HG03280 (cell line): ENCODE measurements around the gene CEMIP.
"Not testable (repeated sequence)": the region's sequence is repeated elsewhere in the genome, so short reads cannot be mapped to it uniquely, and the experiment has no call there.

Experiments used
- ATAC-seq: cut with Tn5 transposase; IDR thresholded peaks from one replicate; pipeline ENCODE4 v1.9.1; 2021; ENCODE audit warnings: mild to moderate bottlenecking, moderate library complexity; ENCODE audit not compliant: unreplicated experiment

The CEMIP gene

DNA sequence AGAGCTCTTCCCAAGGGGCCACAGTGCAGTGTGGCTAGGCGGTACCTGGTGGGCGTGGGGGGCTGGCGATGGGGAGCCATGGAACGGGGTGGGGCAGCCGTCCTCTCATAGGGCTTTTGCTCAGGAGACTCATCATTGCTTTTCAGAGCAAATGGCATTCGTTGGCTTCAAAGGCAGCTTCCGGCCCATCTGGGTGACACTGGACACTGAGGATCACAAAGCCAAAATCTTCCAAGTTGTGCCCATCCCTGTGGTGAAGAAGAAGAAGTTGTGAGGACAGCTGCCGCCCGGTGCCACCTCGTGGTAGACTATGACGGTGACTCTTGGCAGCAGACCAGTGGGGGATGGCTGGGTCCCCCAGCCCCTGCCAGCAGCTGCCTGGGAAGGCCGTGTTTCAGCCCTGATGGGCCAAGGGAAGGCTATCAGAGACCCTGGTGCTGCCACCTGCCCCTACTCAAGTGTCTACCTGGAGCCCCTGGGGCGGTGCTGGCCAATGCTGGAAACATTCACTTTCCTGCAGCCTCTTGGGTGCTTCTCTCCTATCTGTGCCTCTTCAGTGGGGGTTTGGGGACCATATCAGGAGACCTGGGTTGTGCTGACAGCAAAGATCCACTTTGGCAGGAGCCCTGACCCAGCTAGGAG lies 169.6 kb downstream of the CEMIP start:
- ATAC-seq, result no peak

DNA sequence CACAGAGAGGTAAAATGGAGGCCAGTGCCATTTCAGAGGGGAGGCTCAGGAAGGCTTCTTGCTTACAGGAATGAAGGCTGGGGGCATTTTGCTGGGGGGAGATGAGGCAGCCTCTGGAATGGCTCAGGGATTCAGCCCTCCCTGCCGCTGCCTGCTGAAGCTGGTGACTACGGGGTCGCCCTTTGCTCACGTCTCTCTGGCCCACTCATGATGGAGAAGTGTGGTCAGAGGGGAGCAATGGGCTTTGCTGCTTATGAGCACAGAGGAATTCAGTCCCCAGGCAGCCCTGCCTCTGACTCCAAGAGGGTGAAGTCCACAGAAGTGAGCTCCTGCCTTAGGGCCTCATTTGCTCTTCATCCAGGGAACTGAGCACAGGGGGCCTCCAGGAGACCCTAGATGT lies 170.6 kb downstream of the CEMIP start:
- no peak for ATAC-seq

DNA sequence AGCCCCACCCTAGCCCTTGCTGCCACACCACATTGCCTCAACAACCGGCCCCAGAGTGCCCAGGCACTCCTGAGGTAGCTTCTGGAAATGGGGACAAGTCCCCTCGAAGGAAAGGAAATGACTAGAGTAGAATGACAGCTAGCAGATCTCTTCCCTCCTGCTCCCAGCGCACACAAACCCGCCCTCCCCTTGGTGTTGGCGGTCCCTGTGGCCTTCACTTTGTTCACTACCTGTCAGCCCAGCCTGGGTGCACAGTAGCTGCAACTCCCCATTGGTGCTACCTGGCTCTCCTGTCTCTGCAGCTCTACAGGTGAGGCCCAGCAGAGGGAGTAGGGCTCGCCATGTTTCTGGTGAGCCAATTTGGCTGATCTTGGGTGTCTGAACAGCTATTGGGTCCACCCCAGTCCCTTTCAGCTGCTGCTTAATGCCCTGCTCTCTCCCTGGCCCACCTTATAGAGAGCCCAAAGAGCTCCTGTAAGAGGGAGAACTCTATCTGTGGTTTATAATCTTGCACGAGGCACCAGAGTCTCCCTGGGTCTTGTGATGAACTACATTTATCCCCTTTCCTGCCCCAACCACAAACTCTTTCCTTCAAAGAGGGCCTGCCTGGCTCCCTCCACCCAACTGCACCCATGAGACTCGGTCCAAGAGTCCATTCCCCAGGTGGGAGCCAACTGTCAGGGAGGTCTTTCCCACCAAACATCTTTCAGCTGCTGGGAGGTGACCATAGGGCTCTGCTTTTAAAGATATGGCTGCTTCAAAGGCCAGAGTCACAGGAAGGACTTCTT lies 171.3 kb downstream of the CEMIP start:
- no peak for ATAC-seq

DNA sequence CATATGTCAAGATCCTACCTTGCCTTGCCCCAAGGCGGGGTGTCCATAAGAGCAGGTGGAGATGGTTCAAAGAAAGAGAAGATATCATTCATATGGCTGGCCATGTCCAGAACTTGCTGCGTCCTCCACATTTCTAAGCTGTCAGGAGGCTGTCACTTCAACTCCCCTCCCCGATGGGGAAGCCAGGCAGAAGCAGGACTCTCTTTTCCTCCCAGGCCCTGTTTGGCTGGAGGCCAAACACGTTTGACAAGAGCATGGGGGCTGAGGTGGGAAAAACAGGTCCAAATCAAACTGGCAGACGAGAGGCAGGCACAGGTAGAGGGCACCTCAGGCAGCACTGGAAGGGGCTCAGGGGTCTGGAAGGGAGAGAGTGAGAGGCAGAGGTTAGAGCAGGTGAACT lies 172.8 kb downstream of the CEMIP start:
- no peak for ATAC-seq

DNA sequence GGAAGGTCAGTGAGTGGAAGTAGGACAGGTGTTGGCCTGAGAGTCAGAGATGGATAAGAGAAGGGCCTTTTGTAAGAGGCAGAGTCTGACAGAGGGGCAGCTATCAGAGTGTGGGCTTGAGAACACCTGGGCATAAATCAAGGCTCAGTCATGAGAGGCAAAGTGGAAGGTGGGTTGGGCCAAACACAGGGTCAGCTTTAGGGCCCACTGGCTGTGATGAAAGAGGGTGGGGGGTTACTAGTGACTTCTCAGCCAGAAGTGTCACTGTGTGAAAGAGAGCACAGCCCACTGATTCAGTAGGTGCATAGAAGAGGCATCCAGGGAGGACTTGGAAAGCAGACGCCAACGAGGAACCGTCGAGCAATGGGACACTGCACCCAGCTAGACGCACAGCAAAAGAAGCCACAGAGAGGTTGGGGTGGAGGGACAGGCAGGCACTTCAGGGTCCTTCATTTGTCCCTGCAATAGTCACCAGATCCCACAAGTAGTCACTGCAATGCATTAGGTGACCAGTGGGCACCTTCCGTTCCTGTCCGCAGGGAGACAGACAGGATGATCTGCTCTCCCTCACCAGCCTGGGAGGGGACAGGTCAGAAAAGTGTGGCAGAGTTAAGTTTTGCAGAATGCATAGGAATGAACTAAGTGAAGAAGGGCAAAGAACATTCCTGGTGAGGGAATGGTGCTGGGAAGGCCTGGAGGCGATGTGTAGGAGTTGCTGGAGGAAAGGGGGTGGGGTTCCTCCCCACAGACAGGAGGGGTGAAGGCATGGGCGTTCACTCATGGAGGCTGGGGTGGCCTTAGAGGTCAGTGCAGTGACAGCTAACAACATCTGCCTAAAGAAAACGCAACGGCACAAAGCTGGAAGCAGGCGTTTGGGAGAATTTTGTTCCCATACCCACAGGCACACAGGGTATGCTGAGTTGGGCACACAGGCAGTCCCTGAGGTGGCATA lies 174.1 kb downstream of the CEMIP start:
- ATAC-seq, result no peak

DNA sequence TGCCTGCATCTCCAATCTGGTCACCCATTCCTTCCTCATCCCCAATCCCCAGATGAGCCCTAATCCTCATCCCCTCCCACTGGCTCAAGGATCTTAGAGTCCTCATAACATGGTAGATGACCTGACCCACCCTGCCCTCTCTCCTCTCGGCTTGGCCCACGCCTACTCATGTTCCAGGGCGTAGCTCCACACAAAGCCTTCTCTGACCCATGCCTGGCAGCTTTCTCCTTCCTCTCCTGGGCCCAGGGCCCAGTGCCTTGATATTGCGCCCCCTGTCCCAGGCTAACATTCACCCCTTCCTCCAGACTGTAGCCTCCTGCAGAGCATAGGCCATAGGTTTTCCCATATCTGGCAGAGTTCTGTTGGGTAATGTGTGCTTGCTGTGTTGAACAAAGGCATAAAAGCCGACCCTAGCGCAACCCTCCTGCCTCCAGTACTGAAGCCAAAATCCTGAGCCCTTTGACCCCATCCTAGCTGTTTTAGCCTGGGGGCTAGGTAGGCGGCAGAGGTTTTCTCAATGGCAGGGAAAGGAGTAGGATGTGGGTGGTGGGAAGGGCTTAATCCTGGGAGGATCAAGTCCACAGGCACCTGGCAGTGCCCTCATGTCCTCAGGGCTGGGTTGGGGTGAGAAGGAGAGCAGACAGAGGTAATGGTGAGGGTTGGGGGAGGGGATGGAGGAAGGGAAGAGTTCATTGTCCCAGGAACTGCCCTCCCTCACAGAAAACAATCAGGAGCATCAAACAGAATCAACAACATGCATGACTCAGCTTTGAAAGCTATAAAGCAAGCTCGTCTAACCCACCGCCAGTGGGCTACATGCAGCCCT lies 175.0 kb downstream of the CEMIP start:
- no peak for ATAC-seq

DNA sequence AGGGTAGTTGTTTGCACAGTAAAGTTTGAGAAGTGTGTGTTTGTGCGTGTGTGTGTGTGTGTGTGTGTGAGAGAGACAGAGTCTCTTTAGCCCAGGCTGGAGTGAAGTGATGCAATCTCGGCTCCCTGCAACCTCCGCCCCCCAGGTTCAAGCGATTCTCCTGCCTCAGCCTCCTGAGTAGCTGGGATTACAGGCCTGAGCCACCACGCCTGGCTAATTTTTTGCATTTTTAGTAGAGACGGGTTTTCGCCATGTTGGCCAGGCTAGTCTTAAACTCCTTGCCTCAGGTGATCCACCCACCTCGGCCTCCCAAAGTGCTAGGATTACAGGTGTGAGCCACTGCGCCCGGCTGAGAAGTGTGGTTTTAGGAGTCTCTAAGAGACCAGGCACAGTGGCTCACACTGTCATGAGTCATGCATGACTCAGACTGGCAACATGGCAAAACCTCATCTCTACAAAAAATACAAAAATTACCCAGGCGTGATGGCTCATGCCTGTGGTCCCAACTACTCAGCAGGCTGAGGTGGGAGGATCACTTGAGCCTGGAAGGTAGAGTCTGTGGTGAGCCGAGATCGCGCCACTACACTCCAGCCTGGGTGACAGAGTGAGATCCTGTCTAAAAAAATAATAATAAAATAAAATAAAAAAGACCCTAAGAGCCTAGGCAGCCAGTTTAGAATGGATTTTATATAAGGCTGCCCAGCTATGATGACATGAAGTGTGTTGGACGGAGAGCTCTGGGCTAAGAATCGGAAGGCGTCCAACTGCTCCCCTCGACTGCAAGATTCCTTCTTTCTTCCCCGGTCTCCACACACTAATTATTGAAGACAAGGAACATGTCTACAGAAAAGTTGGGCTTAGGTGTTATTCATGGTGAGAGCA lies 176.6 kb downstream of the CEMIP start:
- ATAC-seq, result not testable (repeated sequence)

DNA sequence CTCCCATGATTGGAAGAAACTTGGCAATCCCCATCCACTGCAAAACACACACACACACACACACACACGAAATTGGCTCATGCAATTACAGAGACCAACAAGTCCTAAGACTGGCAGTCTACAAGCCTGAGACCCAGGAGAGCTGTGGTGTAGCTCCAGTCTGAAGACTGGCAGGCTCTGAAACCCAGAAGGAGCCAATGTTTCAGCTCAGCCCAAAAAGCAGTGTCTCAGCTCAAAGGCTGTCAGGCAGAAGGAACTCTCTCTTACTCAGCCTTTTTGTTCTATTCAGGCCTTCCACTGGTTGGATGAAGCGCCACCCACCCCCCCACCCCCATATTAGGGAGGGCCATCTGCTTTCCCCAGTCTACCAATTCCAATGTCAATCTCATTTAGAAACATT lies 178.4 kb downstream of the CEMIP start:
- ATAC-seq, result no peak

DNA sequence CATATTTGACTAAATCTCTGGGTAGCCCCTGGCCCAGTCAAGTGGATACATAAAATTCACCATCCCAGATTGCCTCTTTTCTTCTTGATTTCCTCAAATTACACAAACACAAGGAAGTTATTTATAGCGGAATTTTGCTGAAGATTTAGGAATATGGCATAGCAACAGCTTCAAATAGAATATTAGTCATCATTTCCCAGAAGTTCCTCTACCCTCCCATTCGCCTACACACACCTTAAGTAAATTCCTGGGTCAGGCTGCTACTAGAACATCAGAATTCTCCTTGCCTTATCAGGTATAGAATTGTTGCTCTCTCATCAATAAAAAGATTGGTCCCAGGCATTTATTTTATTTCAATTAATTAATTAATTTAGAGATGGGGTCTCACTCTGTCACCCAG lies 178.8 kb downstream of the CEMIP start:
- no peak for ATAC-seq

DNA sequence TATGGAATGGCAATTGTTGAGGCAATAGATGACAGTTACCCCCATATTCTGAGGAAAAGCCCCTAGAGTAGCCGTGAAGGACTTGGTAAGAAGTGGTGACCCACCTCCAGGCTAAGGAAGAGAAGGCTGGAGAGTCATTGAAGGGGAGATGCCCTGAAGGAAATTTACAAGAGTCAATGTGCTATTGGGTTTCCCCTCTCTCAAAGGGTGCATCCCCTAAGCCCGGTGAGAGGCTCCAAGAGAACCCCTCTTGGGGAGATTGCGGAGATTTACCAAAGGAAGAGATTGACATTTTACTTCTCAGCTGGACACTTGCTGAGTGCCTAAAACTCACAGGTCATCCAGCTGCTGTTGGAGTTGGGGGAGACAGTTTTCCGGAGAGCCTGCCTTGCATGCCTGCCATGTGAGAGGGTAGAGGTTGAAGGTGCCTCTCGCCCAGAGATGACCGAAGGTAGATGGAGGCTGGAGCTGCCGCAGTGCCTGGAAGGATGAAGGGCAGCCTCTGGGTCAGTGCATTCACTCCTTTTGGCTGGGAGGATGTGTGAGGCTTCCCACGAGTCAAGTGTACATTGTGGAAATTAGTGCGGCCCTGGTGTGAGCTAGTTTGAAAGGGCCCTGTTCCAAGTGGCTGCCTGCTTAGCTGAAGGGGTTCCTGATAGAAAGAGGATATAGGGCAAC lies 179.8 kb downstream of the CEMIP start:
- ATAC-seq, result no peak

DNA sequence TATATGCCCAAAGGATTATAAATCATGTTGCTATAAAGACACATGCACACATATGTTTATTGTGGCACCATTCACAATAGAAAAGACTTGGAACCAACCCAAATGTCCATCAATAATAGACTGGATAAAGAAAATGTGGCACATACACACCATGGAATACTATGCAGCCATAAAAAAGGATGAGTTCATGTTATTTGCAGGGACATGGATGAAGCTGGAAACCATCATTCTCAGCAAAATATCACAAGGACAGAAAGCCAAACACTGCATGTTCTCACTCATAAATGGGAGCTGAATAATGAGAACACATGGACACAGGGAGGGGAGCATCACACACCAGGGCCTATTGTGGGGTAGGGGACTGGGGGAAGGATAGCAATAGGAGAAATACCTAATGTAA lies 186.3 kb downstream of the CEMIP start:
- ATAC-seq, result not testable (repeated sequence)

DNA sequence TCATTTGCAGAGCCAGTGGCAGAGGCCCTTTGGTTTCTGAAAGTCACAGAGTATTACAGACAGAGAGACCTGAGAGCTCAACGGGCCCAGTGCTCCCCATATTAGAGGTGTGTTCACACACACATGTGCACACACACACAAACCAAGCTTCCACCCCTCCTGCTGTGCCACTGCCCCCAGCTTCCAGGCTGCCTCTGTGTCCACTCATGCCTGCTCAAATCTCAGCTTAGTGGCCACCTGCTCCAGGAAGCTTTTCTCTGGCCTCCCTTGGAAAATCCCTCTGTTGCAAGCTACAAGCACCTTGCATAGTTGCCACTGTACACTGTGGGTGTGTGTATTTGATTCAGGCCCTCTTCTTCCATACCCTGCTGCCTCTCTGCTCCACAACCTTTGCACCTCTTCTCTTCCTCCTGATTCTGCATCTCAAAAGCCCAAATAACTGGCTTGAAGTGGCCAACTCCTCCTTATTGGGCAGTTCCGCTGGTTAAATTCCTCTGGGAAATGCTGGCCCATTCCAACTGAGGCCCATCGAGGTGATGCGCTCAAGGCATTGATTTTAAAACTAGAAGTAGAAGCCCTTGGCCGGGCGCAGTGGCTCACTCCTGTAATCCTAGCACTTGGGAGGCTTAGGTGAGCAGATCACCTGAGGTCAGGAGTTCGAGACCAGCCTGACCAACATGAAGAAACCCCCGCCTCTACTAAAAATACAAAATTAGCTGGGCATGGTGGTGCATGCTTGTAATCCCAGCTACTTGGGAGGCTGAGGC lies 187.4 kb downstream of the CEMIP start:
- no peak for ATAC-seq

DNA sequence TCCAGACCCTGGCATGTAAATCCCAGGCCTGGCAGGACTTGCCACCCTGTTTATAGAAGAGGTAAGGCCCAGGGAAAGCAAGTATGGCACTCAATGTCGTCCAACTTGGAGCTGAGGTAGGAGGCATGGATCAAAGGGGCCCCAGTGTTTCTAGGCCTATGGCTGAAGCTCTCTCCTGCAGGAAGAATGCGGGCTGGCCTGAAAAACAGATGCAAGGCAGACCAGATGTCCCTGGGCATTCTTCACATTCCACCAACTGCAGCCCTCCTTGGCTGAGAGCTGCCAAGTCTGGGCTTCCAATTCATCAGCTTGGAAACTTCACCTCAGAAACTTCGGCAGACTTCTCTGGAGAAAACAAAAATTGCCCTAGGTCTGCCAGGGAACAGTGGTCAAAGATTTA lies 188.3 kb downstream of the CEMIP start:
- ATAC-seq, result no peak

DNA sequence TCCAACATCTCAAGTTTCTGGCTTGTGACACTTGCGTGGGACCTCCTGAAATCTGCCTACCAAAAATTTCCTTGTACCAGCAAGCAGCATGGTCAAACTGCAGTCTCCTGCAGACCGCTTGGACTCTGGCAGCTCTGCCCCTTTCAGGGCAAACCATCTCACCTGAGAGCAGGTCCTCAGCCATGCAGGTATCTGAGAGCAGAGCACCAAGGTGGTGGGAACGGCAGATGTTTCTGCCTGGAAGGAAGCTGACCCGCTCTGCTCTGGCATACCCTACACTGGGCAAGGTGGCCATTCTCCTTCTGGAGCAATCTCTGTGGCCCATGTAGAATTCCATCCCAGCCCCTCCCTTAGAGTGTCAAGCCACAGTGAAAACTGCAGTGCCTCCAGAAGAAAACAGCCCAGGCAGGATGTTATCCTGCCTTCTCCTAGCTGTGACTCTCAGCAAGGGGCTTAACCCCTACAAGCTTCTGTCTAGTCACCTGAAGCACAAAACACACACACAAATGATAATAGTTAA lies 188.9 kb downstream of the CEMIP start:
- no peak for ATAC-seq

DNA sequence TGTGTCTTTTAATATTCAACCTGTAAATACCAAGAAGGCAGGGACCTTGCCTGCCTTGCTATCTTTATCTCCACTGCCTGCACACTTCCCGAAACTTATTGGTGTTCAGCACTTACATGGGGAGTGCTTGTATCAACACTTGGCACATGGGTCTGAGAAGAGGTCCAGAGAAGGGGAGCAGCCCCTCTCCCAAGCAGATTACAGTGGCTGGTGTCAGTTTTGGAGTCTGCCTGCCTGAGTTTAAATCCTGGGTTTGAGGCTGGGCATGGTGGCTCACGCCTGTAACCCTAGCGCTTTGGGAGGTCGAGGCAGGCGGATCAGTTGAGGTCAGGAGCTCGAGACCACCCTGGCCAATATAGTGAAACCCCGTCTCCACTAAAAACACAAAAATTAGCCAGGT lies 190.1 kb downstream of the CEMIP start:
- ATAC-seq, result no peak

DNA sequence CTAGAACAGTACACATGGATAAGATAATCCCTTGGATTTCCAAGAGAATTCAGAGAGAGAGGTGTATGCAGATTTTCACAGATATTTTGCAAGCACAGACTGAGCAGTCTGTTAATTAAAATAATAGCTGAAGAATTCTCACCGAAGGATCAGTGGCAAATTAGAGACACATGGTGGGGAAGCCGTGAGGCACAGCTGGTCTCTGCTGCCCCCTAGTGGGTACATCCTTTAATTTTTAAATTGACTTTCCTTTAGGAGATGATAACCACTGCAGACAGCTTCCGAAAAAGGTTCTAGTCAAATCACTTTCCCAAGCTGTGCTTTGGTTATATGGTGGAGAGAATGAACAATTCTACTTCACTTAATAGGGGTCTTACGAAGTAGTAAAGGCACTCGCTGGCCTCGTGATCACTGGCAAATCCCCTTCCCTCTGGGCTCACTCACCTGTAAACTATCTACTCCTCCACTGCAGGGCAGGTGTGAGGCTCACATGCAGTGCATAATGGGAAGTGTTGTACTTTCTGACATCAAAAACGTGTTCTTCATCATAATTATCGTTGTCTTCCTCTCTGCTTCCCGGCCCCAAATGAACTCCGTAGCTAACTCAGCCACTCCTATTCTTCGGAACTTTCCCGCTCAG lies 191.0 kb downstream of the CEMIP start:
- no peak for ATAC-seq

DNA sequence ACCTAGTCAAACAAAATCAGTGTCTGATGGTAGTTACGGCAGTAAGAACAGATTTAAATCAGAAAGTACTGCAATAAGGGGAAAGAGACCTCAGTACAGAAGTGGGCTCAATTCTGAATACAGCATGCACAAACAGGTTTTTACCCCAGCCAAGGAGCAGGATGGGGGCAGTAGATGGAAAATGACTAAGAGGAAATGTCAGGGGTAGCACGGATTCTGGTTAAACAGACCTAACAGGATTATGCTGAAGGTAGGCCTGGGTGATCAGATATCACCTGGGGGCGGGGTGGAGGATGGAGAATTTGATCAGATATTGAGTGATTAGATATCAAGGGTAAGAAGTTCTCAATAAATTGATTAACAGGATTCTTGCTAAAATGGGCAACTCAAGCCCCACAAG lies 191.5 kb downstream of the CEMIP start:
- ATAC-seq, result no peak

DNA sequence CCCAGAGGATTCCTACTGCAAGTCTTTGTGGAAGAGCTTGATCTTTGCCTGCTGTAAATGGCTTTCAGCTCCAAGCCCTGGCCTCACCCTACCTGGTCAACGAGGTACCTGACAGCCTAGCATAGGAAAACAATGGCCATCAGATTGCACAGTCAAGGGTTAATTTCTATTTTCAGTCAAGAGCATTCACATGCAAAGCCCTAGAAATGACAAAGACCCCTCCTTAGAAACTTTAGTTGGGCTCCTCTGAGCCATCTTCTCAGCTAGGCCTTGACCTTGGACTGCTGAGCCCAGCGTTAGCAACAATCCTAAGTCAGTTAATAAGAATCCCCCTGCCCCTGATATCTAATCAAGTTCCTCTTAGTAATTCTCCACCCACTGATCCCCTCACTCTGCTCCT lies 192.0 kb downstream of the CEMIP start:
- ATAC-seq, result no peak
